ENCODE measurements around the gene ZCCHC14.

GRCh38 chr16:87507351-87508069 is 14.7 kb upstream of the ZCCHC14 start:
- TF ChIP-seq CTCF (IDR thresholded peaks at IDR 0.05) (no peak), POLR2A (IDR thresholded peaks at IDR 0.05) (no peak)
